22Rv1 (cell line): ENCODE measurements around the gene GPR65.

ENCODE experiments used
- H3K27ac ChIP-seq: fragments of 450-650 bp; 2 replicates; pipeline ENCODE4 v1.5.1; 2017
- ZFX ChIP-seq: fragments of 450-650 bp; IDR thresholded peaks from 2 replicates; pipeline ENCODE4 v1.6.1; 2017; ENCODE audit warnings: antibody characterized with exemption, borderline replicate concordance
- TF ChIP-seq, protein P1 (sequence below): fragments of 450-650 bp; IDR thresholded peaks from 2 replicates; pipeline ENCODE4 v1.5.1; 2017; ENCODE audit warnings: mild to moderate bottlenecking

The GPR65 gene, protein sequence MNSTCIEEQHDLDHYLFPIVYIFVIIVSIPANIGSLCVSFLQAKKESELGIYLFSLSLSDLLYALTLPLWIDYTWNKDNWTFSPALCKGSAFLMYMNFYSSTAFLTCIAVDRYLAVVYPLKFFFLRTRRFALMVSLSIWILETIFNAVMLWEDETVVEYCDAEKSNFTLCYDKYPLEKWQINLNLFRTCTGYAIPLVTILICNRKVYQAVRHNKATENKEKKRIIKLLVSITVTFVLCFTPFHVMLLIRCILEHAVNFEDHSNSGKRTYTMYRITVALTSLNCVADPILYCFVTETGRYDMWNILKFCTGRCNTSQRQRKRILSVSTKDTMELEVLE

DNA sequence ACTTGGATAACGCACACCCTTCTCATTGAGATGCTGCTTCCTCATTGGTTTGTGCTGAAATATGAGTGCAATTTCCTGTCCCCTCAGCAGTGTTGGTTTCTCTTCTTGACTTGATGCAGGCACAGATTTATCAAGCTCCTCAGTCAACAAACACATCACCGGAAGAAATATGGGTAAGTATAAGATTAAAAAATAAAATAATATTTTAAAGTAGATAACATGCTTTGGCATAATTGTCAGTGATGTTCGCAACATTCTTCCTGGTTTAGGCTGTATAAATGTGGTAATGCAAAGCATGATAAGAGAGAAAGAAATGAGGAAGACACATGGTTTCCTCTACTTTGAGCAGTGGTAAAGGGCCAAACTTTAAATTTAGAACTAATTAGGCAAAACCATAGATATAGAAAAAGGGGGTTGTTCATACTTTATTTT, at the start of gene GPR65:
Gene GPR65, plus strand, starts transcription at position 86 of the 432 bp plus-strand sequence. CDS start 5,713 bp downstream, outside the sequence.
- TF ChIP-seq, protein P1, sequence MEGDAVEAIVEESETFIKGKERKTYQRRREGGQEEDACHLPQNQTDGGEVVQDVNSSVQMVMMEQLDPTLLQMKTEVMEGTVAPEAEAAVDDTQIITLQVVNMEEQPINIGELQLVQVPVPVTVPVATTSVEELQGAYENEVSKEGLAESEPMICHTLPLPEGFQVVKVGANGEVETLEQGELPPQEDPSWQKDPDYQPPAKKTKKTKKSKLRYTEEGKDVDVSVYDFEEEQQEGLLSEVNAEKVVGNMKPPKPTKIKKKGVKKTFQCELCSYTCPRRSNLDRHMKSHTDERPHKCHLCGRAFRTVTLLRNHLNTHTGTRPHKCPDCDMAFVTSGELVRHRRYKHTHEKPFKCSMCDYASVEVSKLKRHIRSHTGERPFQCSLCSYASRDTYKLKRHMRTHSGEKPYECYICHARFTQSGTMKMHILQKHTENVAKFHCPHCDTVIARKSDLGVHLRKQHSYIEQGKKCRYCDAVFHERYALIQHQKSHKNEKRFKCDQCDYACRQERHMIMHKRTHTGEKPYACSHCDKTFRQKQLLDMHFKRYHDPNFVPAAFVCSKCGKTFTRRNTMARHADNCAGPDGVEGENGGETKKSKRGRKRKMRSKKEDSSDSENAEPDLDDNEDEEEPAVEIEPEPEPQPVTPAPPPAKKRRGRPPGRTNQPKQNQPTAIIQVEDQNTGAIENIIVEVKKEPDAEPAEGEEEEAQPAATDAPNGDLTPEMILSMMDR: no peak
- no peak for TF ChIP-seq ZFX
- no peak within 1 kb of the TSS for H3K27ac ChIP-seq

DNA sequence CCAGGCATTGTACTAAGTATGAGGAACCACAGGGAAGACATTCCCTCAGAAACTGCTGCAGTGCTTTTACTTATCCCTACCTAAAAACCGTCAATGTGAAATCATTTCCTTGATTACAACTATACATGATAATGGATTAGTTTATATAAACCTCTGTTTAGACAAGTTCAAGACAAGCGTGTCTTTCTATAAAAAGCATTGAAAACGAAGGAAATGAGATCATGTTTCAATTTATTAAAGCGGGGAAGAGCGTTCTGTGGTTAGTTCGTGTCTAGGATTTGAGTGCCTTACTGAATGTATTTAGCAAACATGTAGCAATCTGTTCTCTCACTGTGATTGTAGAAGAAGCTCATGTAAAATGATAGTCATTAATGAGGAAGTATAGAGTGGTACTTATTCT, 49.4 kb upstream of the GPR65 start:
- TF ChIP-seq ZFX: no peak
- TF ChIP-seq, protein P1: no peak
- no peak overlapping the region for H3K27ac ChIP-seq

GRCh38 chr14:87960013-87960787, 44.7 kb upstream of the GPR65 start:
- no peak for TF ChIP-seq ZFX
- TF ChIP-seq, protein P1: no peak
- no peak overlapping the region for H3K27ac ChIP-seq

- no peak for TF ChIP-seq ZFX
- TF ChIP-seq, protein P1: no peak
- no peak overlapping the region for H3K27ac ChIP-seq
These were observed 43.7 kb upstream of the GPR65 start for GRCh38 chr14:87961246-87961645.

DNA sequence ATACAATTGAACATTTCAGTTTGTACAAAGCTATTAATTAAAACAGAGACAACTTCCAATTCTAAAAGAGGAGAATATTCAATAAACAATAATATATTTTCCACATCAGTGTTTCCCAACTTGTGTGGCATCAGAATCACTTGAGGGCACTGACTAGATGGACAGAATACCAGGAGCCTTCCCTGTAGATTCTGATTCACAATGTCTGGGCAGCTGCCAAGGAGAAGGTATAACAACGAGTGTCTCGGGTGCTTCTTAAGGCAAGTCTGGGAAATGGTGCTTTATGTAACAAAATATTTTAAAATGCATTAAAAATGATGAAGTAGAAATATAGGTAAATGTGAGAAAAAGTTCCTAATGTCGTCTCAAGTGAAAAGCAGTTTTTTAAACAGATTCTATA, 38.1 kb upstream of the GPR65 start:
- H3K27ac ChIP-seq: no peak overlapping the region
- TF ChIP-seq, protein P1: no peak
- TF ChIP-seq ZFX: no peak

DNA sequence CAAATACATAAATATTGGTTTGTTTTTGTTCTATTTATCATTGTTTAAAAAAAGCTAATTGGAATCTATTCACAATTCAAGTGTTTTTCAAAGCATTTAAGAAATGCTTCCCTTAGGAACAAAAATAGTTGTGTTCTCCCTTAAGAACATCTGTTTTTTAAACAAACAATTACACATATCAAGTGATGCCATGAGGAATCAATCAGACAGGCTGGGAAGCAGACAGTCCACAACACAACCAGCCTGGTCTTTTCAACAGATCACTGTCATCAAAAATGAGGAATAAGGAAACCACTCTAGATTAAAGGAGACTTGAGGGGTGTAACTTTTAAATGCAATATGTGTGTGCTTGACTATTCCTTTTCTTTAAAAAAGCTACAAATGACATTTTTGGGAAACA, 37.4 kb upstream of the GPR65 start:
- no peak overlapping the region for H3K27ac ChIP-seq
- no peak for TF ChIP-seq ZFX
- TF ChIP-seq, protein P1: no peak

DNA sequence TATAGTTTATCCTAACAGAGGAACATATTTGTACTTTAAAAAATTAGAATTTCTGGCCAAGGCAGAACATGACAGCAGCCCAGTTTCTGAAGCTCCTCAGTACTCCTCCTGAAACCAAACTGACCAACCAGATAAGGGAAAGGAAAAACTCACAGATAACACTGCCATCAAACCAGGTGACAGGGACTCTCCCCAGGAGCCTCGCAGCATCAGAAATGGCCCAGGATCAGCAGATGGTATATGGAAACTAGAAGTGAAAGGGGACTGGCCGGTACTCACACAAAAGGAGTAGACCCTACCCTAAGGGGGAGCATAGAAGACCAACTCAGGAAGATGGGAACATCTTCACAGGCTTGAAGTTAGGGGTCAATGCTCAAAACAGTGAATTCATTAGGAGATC, 33.9 kb upstream of the GPR65 start:
- no peak overlapping the region for H3K27ac ChIP-seq
- TF ChIP-seq, protein P1: no peak
